IMR-90 (cell line): ENCODE data around the gene GRID1. TPM values are rescaled to one million over a fixed set of nuclear protein-coding genes. Genes with fewer than 3 reads are reported as not detected.

Source experiments
- ATAC-seq: fragments of 200-7000 bp; cut with Tn5 transposase; 2 replicates; pipeline ENCODE4 v1.9.1; 2020; ENCODE audit warnings: low read depth, mild to moderate bottlenecking, moderate library complexity
- BruUV-seq: library from RNA; stranded (reverse); fragments of 400-500 nt; replicated peaks from 2 replicates; lab custom pipeline; 2021; lab: Mats Ljungman, UMichigan
- CTCF ChIA-PET: fragments of 300-600 bp; formaldehyde crosslinking; extraction: SDS; loops from one replicate; lab custom pipeline; 2021; ENCODE audit warnings: antibody characterized with exemption; lab: Yijun Ruan, JAX
- POLR2A ChIA-PET: fragments of 300-600 bp; sonication (Branson Sonifier 250); formaldehyde crosslinking; loops from one replicate; lab custom pipeline; 2022; ENCODE audit warnings: antibody characterized with exemption; ENCODE audit not compliant: unreplicated experiment; lab: Charles Lee
- DNase-seq: peaks from one replicate; pipeline ENCODE4 v3.0.0; 2013
- H2AFZ ChIP-seq: replicated peaks from 2 replicates; pipeline ENCODE3; 2013; ENCODE audit warnings: low read length, mild to moderate bottlenecking; ENCODE audit not compliant: poor library complexity
- H2AK5ac ChIP-seq: 2 replicates; pipeline ENCODE4 v1.6.1; 2013; ENCODE audit warnings: low read depth, low read length, inconsistent platforms
- H2AK9ac ChIP-seq: replicated peaks from 2 replicates; pipeline ENCODE3; 2013; ENCODE audit warnings: mild to moderate bottlenecking, low read depth, low read length, moderate library complexity; ENCODE audit not compliant: poor library complexity
- H2BK120ac ChIP-seq: 2 replicates; pipeline ENCODE4 v1.6.1; 2013; ENCODE audit warnings: low read depth, low read length, inconsistent platforms
- H2BK15ac ChIP-seq: 3 replicates; pipeline ENCODE4 v1.6.1; 2013; ENCODE audit warnings: low read depth, low read length, inconsistent platforms
- H2BK20ac ChIP-seq: 2 replicates; pipeline ENCODE4 v1.6.1; 2013; ENCODE audit warnings: low read depth, mild to moderate bottlenecking, inconsistent platforms, low read length, moderate library complexity
- H2BK5ac ChIP-seq: 2 replicates; pipeline ENCODE4 v1.6.1; 2013; ENCODE audit warnings: mild to moderate bottlenecking, low read depth, low read length, inconsistent platforms; ENCODE audit not compliant: poor library complexity, severe bottlenecking
- H3K14ac ChIP-seq: replicated peaks from 2 replicates; pipeline ENCODE4 v1.6.1; 2013; ENCODE audit warnings: low read depth, low read length, inconsistent platforms
- H3K18ac ChIP-seq: 2 replicates; pipeline ENCODE4 v1.6.1; 2013; ENCODE audit warnings: low read depth, low read length, control low read depth
- H3K23ac ChIP-seq: 2 replicates; pipeline ENCODE4 v1.6.1; 2013; ENCODE audit warnings: low read depth, low read length, inconsistent platforms
- H3K27ac ChIP-seq: 2 replicates; pipeline ENCODE4 v1.5.1; 2013; ENCODE audit warnings: mild to moderate bottlenecking, control low read depth, low read length; ENCODE audit not compliant: insufficient read depth
- H3K27me3 ChIP-seq: 2 replicates; pipeline ENCODE4 v1.6.1; 2013; ENCODE audit warnings: low read length; ENCODE audit not compliant: control insufficient read depth, insufficient read depth
- H3K36me3 ChIP-seq: 2 replicates; pipeline ENCODE4 v1.6.1; 2013; ENCODE audit warnings: low read length, mixed read lengths; ENCODE audit not compliant: control insufficient read depth, insufficient read depth
- H3K4ac ChIP-seq: 2 replicates; pipeline ENCODE4 v1.6.1; 2013; ENCODE audit warnings: low read depth, low read length, inconsistent platforms
- H3K4me1 ChIP-seq: 2 replicates; pipeline ENCODE4 v1.6.1; 2013; ENCODE audit warnings: low read length, mixed read lengths; ENCODE audit not compliant: control insufficient read depth, insufficient read depth
- H3K4me2 ChIP-seq: 2 replicates; pipeline ENCODE4 v1.6.1; 2013; ENCODE audit warnings: low read depth, mild to moderate bottlenecking, control low read depth, low read length, moderate library complexity
- H3K4me3 ChIP-seq: 2 replicates; pipeline ENCODE4 v1.5.1; 2013; ENCODE audit warnings: low read depth, mild to moderate bottlenecking, control low read depth, low read length, moderate library complexity; ENCODE audit not compliant: insufficient read depth
- H3K56ac ChIP-seq: 2 replicates; pipeline ENCODE4 v1.6.1; 2013; ENCODE audit warnings: low read length, inconsistent platforms; ENCODE audit not compliant: insufficient read depth; ENCODE audit errors: extremely low read depth
- H3K79me1 ChIP-seq, 2 experiments: 2 replicates each; pipeline ENCODE4 v1.6.1; 2013; ENCODE audit warnings: low read length in 2 of 2, inconsistent platforms in 1 of 2, low read depth in 1 of 2
- H3K9ac ChIP-seq: 2 replicates; pipeline ENCODE4 v1.6.1; 2013; ENCODE audit warnings: low read depth, low read length, control low read depth
- H3K9me1 ChIP-seq: 2 replicates; pipeline ENCODE4 v1.6.1; 2013; ENCODE audit warnings: low read length, inconsistent platforms; ENCODE audit not compliant: insufficient read depth
- H3K9me3 ChIP-seq: 2 replicates; pipeline ENCODE4 v1.6.1; 2013; ENCODE audit warnings: low read length; ENCODE audit not compliant: control insufficient read depth, insufficient read depth
- H4K20me1 ChIP-seq: 2 replicates; pipeline ENCODE4 v1.6.1; 2013; ENCODE audit warnings: low read length, inconsistent platforms; ENCODE audit not compliant: insufficient read depth
- H4K5ac ChIP-seq: 2 replicates; pipeline ENCODE4 v1.6.1; 2013; ENCODE audit warnings: mild to moderate bottlenecking, low read depth, low read length, control low read depth
- H4K8ac ChIP-seq, 2 experiments: 2 replicates each; pipeline ENCODE4 v1.6.1; 2013; ENCODE audit warnings: low read depth in 2 of 2, low read length in 2 of 2, control low read depth in 1 of 2, inconsistent platforms in 1 of 2
- H4K91ac ChIP-seq: 2 replicates; pipeline ENCODE4 v1.6.1; 2013; ENCODE audit warnings: low read depth, low read length, inconsistent platforms; ENCODE audit not compliant: insufficient read depth
- BHLHE40 ChIP-seq: fragments of 150-350 bp; IDR thresholded peaks from 2 replicates; pipeline ENCODE4 v1.6.1; 2016; ENCODE audit warnings: mild to moderate bottlenecking, low read depth, low read length
- CEBPB ChIP-seq: IDR thresholded peaks from 2 replicates; pipeline ENCODE4 v1.6.1; 2012; ENCODE audit warnings: low read depth, low read length, improper control_type of control experiment
- CHD1 ChIP-seq: IDR thresholded peaks from 2 replicates; pipeline ENCODE4 v1.6.1; 2012; ENCODE audit warnings: low read depth, low read length, improper control_type of control experiment
- FOS ChIP-seq: fragments of 150-350 bp; IDR thresholded peaks from 2 replicates; pipeline ENCODE4 v1.6.1; 2016; ENCODE audit warnings: low read depth, low read length
- MAFK ChIP-seq: IDR thresholded peaks from 2 replicates; pipeline ENCODE4 v1.6.1; 2012; ENCODE audit warnings: low read depth, low read length, improper control_type of control experiment
- MAZ ChIP-seq: IDR thresholded peaks from 2 replicates; pipeline ENCODE4 v1.6.1; 2012; ENCODE audit warnings: low read depth, mild to moderate bottlenecking, low read length, improper control_type of control experiment, moderate library complexity, borderline replicate concordance
- MXI1 ChIP-seq: IDR thresholded peaks from 2 replicates; pipeline ENCODE4 v1.6.1; 2012; ENCODE audit warnings: low read depth, mild to moderate bottlenecking, low read length, moderate library complexity, borderline replicate concordance
- NFE2L2 ChIP-seq: fragments of 150-350 bp; IDR thresholded peaks from 2 replicates; pipeline ENCODE4 v1.6.1; 2016; ENCODE audit warnings: low read depth, mild to moderate bottlenecking, low read length
- POLR2A ChIP-seq: IDR thresholded peaks from 2 replicates; pipeline ENCODE4 v1.6.1; 2012; ENCODE audit warnings: mild to moderate bottlenecking, low read depth, low read length
- RAD21 ChIP-seq: IDR thresholded peaks from 2 replicates; pipeline ENCODE4 v1.6.1; 2012; ENCODE audit warnings: low read length, improper control_type of control experiment
- RCOR1 ChIP-seq: IDR thresholded peaks from 2 replicates; pipeline ENCODE4 v1.6.1; 2012; ENCODE audit warnings: mild to moderate bottlenecking, low read length, improper control_type of control experiment; ENCODE audit not compliant: insufficient replicate concordance
- RFX5 ChIP-seq: IDR thresholded peaks from 2 replicates; pipeline ENCODE4 v1.8.0; 2012; ENCODE audit warnings: low read depth, mild to moderate bottlenecking, low read length, moderate library complexity
- SMC3 ChIP-seq: fragments of 150-350 bp; IDR thresholded peaks from 2 replicates; pipeline ENCODE4 v1.6.1; 2016; ENCODE audit warnings: low read depth, mild to moderate bottlenecking, antibody characterized with exemption, low read length, moderate library complexity
- WGBS, 2 experiments: methylation state at CpG; one replicate each; pipeline versions ENCODE4 v1.1.5 to v1.1.7; 2013; ENCODE audit warnings: missing lambda C conversion rate in 2 of 2; ENCODE audit not compliant: insufficient read length in 1 of 2; ENCODE audit errors: extremely low coverage in 2 of 2; 5-methylcytosine and 5-hydroxymethylcytosine counted together
- dilution Hi-C: fragments of 300-500 bp; cut with HindIII; formaldehyde crosslinking; loops from one replicate; pipeline ENCODE4 v1.14.3; 2018; ENCODE audit warnings: low sequenced_read_pairs; ENCODE audit not compliant: unreplicated experiment
- in situ Hi-C: fragments of 300-500 bp; cut with MboI; formaldehyde crosslinking; loops from 3 replicates; pipeline ENCODE4 v1.14.3; 2019; ENCODE audit warnings: low sequenced_read_pairs, inconsistent platforms, mixed read lengths
- intact Hi-C: fragments of 100-400 bp; cut with micrococcal nuclease; formaldehyde crosslinking; loops from 2 replicates; pipeline ENCODE4 v1.10.0; 2022
- polyA plus RNA-seq, 3 experiments: library from polyadenylated mRNA; depleted of rRNA; stranded (reverse); fragments of >200 nt; gene quantifications; 2 replicates each; pipeline ENCODE4 v1.2.3, GENCODE V29; 2012; ENCODE audit warnings: low replicate concordance in 1 of 3
- total RNA-seq: library from RNA; depleted of rRNA; stranded (reverse); fragments of >200 nt; gene quantifications from 2 replicates; pipeline ENCODE4 v1.2.3, GENCODE V29; 2012
- TF ChIP-seq, protein P1 (sequence below): fragments of 150-350 bp; IDR thresholded peaks from 2 replicates; pipeline ENCODE4 v1.6.1; 2016; ENCODE audit warnings: low read depth, mild to moderate bottlenecking, low read length, moderate library complexity, borderline replicate concordance
- TF ChIP-seq, protein P2 (sequence below): fragments of 150-350 bp; IDR thresholded peaks from 2 replicates; pipeline ENCODE4 v1.6.1; 2017; ENCODE audit warnings: mild to moderate bottlenecking, antibody characterized with exemption, low read length, low read depth
- TF ChIP-seq, protein P3 (sequence below): conservative IDR thresholded peaks from 2 replicates; pipeline ENCODE4 v1.5.1; 2012; ENCODE audit warnings: mild to moderate bottlenecking, low read depth, low read length, improper control_type of control experiment

GRID1 gene
- total and polyA plus RNA-seq, 2 of the 4 experiments (the other 2 are of a cell fraction) = not detected

DNA sequence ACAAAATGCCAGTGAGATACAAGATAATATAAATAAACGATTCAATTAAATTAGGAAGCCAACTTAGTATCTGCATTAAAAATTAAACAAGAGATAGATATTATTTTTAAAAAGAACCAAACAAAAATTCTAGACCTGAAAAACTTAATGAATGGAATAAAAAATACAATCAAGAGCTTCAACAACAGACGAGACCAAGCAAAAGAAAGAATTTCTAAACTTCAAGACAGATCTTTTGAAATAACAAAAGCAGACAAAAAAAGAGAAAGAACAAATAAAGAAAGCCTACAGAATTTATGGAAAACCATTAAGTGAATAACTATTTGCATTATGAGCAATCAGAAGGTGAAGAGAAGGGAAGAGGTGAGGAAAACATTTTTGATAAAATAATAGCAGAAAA is 555.2 kb downstream of the GRID1 start:
- CTCF ChIA-PET = no interaction called here
- in situ Hi-C loops = no loop called here
- BruUV-seq = no TSS peak

More for the DNA sequence above, 555.2 kb downstream of the GRID1 start:
- DNase-seq (no peak), ATAC-seq (no peak)
- Histone ChIP-seq H3K4me3 (no peak overlapping the region), H2AFZ (no peak overlapping the region), H2AK9ac (no peak overlapping the region), H2BK5ac (no peak overlapping the region), H3K27ac (no peak overlapping the region), H3K9me3 (peaks cover 11% of the 10 kb centered on the region; the same call in 1 of the 2 replicates), H3K9ac (no peak overlapping the region), H3K36me3 (no peaks in the 10 kb centered on the region), H3K14ac (no peak overlapping the region), H3K4me2 (no peak overlapping the region), H4K5ac (no peak overlapping the region), H4K91ac (no peak overlapping the region), H4K8ac (no peak overlapping the region), H3K4me1 (no peaks in the 10 kb centered on the region), H3K23ac (no peak overlapping the region), H2BK20ac (no peak overlapping the region), H2BK15ac (no peak overlapping the region), H3K56ac (no peak overlapping the region), H2BK120ac (no peak overlapping the region), H2AK5ac (no peak overlapping the region), H3K9me1 (no peaks in the 10 kb centered on the region), H3K18ac (no peak overlapping the region), H3K27me3 (no peaks in the 10 kb centered on the region), H3K79me1 (no peaks in the 10 kb centered on the region), H3K4ac (no peak overlapping the region), H4K20me1 (no peaks in the 10 kb centered on the region)
- dilution Hi-C loops = no loop called here
- POLR2A ChIA-PET = no interaction called here
- intact Hi-C loops = no loop called here
- TF ChIP-seq BHLHE40 (no peak), RCOR1 (no peak), MAFK (no peak), POLR2A (no peak), RFX5 (no peak), NFE2L2 (no peak), CEBPB (no peak), CHD1 (no peak), MXI1 (no peak), SMC3 (no peak), RAD21 (no peak), FOS (no peak), MAZ (no peak)
- TF ChIP-seq, protein P1, sequence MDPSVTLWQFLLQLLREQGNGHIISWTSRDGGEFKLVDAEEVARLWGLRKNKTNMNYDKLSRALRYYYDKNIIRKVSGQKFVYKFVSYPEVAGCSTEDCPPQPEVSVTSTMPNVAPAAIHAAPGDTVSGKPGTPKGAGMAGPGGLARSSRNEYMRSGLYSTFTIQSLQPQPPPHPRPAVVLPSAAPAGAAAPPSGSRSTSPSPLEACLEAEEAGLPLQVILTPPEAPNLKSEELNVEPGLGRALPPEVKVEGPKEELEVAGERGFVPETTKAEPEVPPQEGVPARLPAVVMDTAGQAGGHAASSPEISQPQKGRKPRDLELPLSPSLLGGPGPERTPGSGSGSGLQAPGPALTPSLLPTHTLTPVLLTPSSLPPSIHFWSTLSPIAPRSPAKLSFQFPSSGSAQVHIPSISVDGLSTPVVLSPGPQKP = no peak
- TF ChIP-seq, protein P2, sequence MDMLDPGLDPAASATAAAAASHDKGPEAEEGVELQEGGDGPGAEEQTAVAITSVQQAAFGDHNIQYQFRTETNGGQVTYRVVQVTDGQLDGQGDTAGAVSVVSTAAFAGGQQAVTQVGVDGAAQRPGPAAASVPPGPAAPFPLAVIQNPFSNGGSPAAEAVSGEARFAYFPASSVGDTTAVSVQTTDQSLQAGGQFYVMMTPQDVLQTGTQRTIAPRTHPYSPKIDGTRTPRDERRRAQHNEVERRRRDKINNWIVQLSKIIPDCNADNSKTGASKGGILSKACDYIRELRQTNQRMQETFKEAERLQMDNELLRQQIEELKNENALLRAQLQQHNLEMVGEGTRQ = no peak
- TF ChIP-seq, protein P3, sequence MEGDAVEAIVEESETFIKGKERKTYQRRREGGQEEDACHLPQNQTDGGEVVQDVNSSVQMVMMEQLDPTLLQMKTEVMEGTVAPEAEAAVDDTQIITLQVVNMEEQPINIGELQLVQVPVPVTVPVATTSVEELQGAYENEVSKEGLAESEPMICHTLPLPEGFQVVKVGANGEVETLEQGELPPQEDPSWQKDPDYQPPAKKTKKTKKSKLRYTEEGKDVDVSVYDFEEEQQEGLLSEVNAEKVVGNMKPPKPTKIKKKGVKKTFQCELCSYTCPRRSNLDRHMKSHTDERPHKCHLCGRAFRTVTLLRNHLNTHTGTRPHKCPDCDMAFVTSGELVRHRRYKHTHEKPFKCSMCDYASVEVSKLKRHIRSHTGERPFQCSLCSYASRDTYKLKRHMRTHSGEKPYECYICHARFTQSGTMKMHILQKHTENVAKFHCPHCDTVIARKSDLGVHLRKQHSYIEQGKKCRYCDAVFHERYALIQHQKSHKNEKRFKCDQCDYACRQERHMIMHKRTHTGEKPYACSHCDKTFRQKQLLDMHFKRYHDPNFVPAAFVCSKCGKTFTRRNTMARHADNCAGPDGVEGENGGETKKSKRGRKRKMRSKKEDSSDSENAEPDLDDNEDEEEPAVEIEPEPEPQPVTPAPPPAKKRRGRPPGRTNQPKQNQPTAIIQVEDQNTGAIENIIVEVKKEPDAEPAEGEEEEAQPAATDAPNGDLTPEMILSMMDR = no peak
- no CpG with 5 or more reads among the region's 2 CpGs for whole genome bisulfite sequencing, 2 experiments
